HG03378 (cell line): ENCODE measurements around the gene MARCHF2.

Source experiments
- ATAC-seq: cut with Tn5 transposase; IDR thresholded peaks from one replicate; pipeline ENCODE4 v1.9.1; 2021; ENCODE audit warnings: mild to moderate bottlenecking, moderate library complexity; ENCODE audit not compliant: unreplicated experiment

The MARCHF2 gene

GRCh38 chr19:8387688-8388611 is 25.2 kb upstream of the MARCHF2 start:
- no peak for ATAC-seq

GRCh38 chr19:8388612-8388958 is 24.5 kb upstream of the MARCHF2 start:
- no peak for ATAC-seq

GRCh38 chr19:8389891-8390616 is 23.1 kb upstream of the MARCHF2 start, which contains the start of gene RAB11B:
RAB11B (plus strand) TSS chr19:8390360; CDS start chr19:8390417, 57 bp downstream.
- ATAC-seq, result peak; percentile 90

- peak; percentile 14 for ATAC-seq
Observed at GRCh38 chr19:8390617-8390981, 22.5 kb upstream of the MARCHF2 start.

- ATAC-seq, result no peak
Observed at GRCh38 chr19:8391198-8392016, 21.7 kb upstream of the MARCHF2 start.

GRCh38 chr19:8392017-8392591 is 21.0 kb upstream of the MARCHF2 start:
- no peak for ATAC-seq

GRCh38 chr19:8393192-8393870 is 19.8 kb upstream of the MARCHF2 start:
- ATAC-seq, result no peak

GRCh38 chr19:8393871-8394250 is 19.2 kb upstream of the MARCHF2 start:
- no peak for ATAC-seq

GRCh38 chr19:8395621-8396082 is 17.5 kb upstream of the MARCHF2 start:
- ATAC-seq, result no peak

- no peak for ATAC-seq
Observed at GRCh38 chr19:8396185-8396562, 16.9 kb upstream of the MARCHF2 start.

- ATAC-seq, result no peak
Observed at GRCh38 chr19:8396563-8397203, 16.4 kb upstream of the MARCHF2 start.

GRCh38 chr19:8397271-8397670 is 15.8 kb upstream of the MARCHF2 start:
- ATAC-seq, result no peak

- no peak for ATAC-seq
Observed at GRCh38 chr19:8397746-8398310, 15.3 kb upstream of the MARCHF2 start.

- no peak for ATAC-seq
Observed at GRCh38 chr19:8398311-8398771, 14.8 kb upstream of the MARCHF2 start.

GRCh38 chr19:8399681-8400188 is 13.4 kb upstream of the MARCHF2 start:
- ATAC-seq, result no peak

GRCh38 chr19:8401981-8402411 is 11.1 kb upstream of the MARCHF2 start:
- no peak for ATAC-seq

GRCh38 chr19:8403098-8403819 is 9.8 kb upstream of the MARCHF2 start:
- ATAC-seq, result no peak

- no peak for ATAC-seq
Observed at GRCh38 chr19:8403820-8404109, 9.3 kb upstream of the MARCHF2 start.
